Adipocyte (in vitro differentiated cells): ENCODE measurements around the gene KIAA0753.

Experiments
- DNase-seq: peaks from one replicate; pipeline ENCODE4 v3.0.0-alpha.2; 2015; ENCODE audit warnings: low read depth
- H3K27me3 ChIP-seq: replicated peaks from 2 replicates; pipeline ENCODE4 v1.7.0; 2013; ENCODE audit warnings: mild to moderate bottlenecking, low read length, moderate library complexity; ENCODE audit not compliant: control insufficient read depth, insufficient read depth
- H3K36me3 ChIP-seq: 2 replicates; pipeline ENCODE4 v1.7.0; 2013; ENCODE audit warnings: low read length, mild to moderate bottlenecking, moderate library complexity; ENCODE audit not compliant: control insufficient read depth, insufficient read depth, severe bottlenecking
- H3K4me1 ChIP-seq: 2 replicates; pipeline ENCODE4 v1.7.0; 2013; ENCODE audit warnings: mild to moderate bottlenecking, low read length, moderate library complexity; ENCODE audit not compliant: control insufficient read depth, insufficient read depth
- H3K4me3 ChIP-seq: 2 replicates; pipeline ENCODE4 v1.7.0; 2013; ENCODE audit warnings: mild to moderate bottlenecking, low read length, moderate library complexity
- H3K9ac ChIP-seq: 2 replicates; pipeline ENCODE4 v1.7.0; 2013; ENCODE audit warnings: mild to moderate bottlenecking, low read length, moderate library complexity
- H3K9me3 ChIP-seq: 2 replicates; pipeline ENCODE4 v1.7.0; 2013; ENCODE audit warnings: mild to moderate bottlenecking, low read length, moderate library complexity; ENCODE audit not compliant: control insufficient read depth

Gene KIAA0753

DNA sequence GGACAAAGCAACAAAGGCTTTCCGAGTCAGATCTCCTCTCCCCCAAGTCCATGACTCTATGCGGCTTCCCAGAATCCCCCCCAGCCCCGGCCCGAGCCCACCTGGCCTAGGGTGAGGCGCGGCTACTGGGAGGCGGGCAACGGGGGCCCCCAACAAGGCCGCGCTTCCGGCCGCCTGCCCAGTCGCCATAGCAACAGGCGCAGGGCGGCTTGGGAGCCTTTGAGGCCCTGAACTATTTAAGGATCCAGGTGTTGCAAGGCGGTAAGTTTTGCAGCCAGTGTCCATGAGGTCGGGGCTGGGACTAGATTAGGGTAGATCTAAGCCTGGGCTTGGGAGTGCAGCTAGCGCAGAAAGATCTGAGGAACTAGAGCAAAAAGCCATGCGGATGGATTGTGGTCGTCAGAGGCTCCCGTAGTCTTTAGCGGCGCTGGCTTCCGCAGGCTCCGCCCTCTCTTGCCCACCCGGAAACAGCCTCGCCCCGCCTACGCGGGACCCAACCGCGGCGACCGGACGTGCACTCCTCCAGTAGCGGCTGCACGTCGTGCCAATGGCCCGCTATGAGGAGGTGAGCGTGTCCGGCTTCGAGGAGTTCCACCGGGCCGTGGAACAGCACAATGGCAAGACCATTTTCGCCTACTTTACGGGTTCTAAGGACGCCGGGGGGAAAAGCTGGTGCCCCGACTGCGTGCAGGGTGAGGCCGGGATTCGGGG lies at the start of gene KIAA0753, which contains the start of gene TXNDC17:
TSS of gene KIAA0753 (minus strand) at position 176 of the 711 bp plus-strand sequence. CDS start 5,608 bp downstream, outside the sequence.
TSS of gene TXNDC17 (plus strand) at position 525 of the 711 bp plus-strand sequence. CDS start at position 548, 23 bp downstream.
- DNase-seq, result peak; percentile 96
- Histone ChIP-seq H3K27me3 (no peaks in the 10 kb centered on the region), H3K36me3 (peaks cover 33% of the 10 kb centered on the region), H3K9ac (peak within 1 kb of the TSS; percentile 90), H3K9me3 (no peaks in the 10 kb centered on the region), H3K4me3 (peak within 1 kb of the TSS; percentile 86), H3K4me1 (peaks cover 33% of the 10 kb centered on the region)

DNA sequence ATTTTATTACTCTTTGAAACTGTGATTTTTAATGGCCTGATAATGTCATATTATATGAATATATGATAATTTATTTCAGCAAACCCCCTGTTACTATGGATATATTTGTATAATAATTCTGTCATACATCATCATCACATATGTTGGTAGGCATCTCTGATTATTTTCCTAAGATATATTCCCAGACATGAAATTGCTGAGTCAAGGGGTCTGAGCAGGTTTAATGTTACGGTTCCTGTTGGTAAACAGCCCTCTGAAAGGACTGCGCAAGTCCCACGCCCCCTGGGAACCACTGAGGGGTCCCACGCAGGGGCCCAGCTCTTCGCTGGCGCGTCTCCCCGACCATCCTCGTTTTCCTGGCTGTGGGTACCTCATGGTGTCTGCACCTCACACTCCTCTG lies 48.4 kb upstream of the KIAA0753 start:
- Histone ChIP-seq H3K9ac (no peak overlapping the region), H3K27me3 (peaks cover 56% of the 10 kb centered on the region), H3K4me3 (no peak overlapping the region), H3K36me3 (no peaks in the 10 kb centered on the region), H3K4me1 (no peaks in the 10 kb centered on the region), H3K9me3 (no peaks in the 10 kb centered on the region)
- DNase-seq, result no peak

DNA sequence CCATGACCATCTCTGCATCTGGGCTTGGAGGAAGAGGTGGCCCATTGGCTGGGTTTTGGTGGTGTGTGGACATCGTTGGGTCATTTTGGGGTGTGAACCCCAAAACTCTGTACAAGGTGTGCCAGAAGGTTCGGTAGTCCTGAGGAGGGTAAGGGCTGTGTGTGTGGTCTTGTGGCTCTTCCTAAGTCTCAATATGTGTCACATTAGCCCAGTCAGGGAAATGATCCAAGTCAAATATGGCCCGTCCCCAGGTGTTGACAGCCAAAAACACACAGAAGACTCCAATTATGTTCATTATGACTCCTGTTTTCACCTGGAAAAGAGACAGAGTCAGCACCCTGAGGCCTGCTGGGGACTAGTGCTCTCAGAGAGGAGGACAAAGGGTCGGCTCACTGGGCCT lies 45.5 kb upstream of the KIAA0753 start:
- H3K36me3 ChIP-seq, result no peaks in the 10 kb centered on the region
- no peak overlapping the region for H3K4me3 ChIP-seq
- peaks cover 2% of the 10 kb centered on the region for H3K9me3 ChIP-seq
- H3K27me3 ChIP-seq, result peaks cover 55% of the 10 kb centered on the region
- H3K4me1 ChIP-seq, result no peaks in the 10 kb centered on the region
- H3K9ac ChIP-seq, result no peak overlapping the region
- DNase-seq, result no peak

DNA sequence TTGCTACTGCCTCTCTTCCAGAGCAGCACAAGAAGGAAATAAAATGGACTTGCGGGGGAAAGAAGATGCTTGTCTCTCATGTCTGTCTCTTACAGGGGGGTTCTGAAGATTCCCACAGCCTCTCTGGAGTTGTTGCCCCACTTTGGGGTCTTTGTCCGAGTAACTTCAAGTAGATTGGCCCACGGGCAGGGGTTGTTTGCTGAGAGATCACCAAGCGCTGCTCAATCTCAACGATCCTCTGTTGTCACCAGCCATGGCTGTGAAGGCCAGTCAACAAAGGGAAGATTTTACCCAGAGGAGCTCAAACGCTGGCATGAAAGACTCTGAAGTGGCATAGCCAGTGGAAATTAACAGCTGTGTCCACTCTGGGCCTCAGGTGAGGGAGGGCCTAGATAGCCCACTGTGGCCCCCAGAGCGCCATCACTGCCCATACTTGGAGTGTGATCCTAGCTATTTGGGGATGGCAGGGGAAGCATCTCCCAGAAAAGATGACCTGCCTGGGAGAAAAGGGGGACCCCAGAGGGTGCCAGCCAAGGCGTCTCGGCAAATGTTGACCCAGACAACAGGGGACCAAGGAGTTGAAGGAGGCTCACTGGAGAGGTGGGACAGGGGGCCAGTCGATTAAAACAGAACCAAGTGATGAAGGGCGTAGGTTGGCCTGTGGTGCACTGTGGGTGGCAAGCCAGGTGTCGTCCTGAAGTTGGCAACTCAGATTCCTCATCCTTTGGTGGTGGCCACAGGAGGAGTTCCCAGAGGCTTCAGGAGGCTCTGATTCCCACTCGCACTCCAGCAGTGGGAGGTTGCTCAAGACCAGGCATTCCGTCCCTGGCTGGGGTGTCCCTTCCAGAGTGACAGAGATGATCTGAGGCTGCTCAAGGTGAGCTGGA lies 44.6 kb upstream of the KIAA0753 start:
- H3K4me1 ChIP-seq, result no peaks in the 10 kb centered on the region
- H3K9ac ChIP-seq, result no peak overlapping the region
- no peak overlapping the region for H3K4me3 ChIP-seq
- peaks cover 2% of the 10 kb centered on the region for H3K9me3 ChIP-seq
- H3K27me3 ChIP-seq, result peaks cover 47% of the 10 kb centered on the region
- no peak for DNase-seq
- no peaks in the 10 kb centered on the region for H3K36me3 ChIP-seq

DNA sequence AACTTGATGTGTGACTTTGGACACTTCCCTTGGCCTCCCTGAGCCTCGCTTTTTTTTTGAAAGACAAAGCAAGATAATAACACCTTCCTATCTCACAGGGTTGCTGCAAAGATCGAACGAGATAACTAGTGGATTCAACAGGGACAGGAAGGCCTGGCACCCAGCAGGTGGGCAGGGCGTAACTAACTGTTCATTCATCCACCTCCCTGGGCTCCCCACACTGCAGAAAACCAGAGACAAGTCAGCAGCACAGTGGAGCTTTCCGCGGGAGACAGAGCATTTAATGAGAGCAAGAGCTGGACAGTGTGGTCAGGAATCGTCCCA lies 43.9 kb upstream of the KIAA0753 start:
- Histone ChIP-seq H3K9me3 (peaks cover 2% of the 10 kb centered on the region), H3K36me3 (no peaks in the 10 kb centered on the region), H3K27me3 (peaks cover 43% of the 10 kb centered on the region), H3K9ac (no peak overlapping the region), H3K4me1 (no peaks in the 10 kb centered on the region), H3K4me3 (no peak overlapping the region)
- no peak for DNase-seq

GRCh38 chr17:6683730-6684459 lies 43.4 kb upstream of the KIAA0753 start:
- H3K4me1 ChIP-seq, result no peaks in the 10 kb centered on the region
- H3K9ac ChIP-seq, result no peak overlapping the region
- peaks cover 46% of the 10 kb centered on the region for H3K27me3 ChIP-seq

DNA sequence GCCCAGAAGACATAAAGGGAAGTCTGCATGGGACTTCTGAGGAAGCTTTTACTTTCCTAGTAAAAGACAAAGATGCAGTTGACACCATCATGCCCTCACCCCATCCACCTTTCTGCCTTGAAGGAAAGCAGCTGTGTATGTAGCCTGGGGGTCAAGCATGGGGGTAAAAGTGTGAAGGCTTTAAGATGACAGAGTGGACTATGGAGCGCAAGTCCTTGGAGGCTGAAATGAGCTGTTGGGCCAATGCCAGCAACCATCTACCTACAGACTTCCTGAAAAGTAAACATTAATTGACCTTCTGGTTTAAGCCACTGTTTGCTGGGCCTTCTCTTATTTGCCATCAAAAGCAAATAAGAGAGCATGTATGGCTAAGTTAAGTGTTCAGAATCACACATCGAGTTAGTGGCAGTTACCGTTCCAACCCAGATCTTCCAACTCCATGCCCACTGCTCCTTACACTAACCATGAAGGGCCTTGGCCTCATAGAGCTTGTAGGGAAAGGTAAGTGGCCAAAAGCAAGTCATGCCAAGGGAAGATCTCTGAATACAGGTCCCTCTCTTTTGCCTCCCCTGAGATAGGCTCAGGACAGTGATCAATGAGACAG lies 42.7 kb upstream of the KIAA0753 start:
- Histone ChIP-seq H3K36me3 (no peaks in the 10 kb centered on the region), H3K4me1 (no peaks in the 10 kb centered on the region), H3K4me3 (no peak overlapping the region), H3K27me3 (peaks cover 53% of the 10 kb centered on the region), H3K9ac (no peak overlapping the region), H3K9me3 (peaks cover 2% of the 10 kb centered on the region)
- DNase-seq, result no peak

More at GRCh38 chr17:6683730-6684459, 43.4 kb upstream of the KIAA0753 start:
- Histone ChIP-seq H3K9me3 (peaks cover 2% of the 10 kb centered on the region), H3K4me3 (no peak overlapping the region), H3K36me3 (no peaks in the 10 kb centered on the region)
- DNase-seq, result no peak

DNA sequence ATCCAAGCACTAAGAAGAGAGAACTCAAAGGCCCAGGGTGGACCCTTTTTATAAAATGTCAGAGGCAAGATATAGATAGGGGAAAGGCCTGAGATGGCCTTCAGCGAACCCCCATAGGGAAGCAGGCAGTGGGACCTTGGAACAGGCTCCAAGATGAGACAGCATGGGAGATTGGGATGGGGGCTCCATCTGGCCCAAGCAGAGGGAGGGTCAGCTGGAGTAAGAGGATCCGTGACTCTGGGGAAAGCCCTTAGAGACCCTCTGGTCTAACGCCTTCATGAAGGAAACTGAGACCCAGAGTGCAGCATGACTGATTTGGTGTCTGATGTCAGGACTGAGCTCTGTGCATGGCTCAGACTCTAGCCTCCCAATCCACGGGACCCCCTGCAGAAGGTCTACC lies 41.8 kb upstream of the KIAA0753 start:
- H3K4me3 ChIP-seq, result no peak overlapping the region
- H3K9ac ChIP-seq, result no peak overlapping the region
- peaks cover 57% of the 10 kb centered on the region for H3K27me3 ChIP-seq
- no peaks in the 10 kb centered on the region for H3K36me3 ChIP-seq
- H3K9me3 ChIP-seq, result peaks cover 2% of the 10 kb centered on the region
- DNase-seq, result no peak
- H3K4me1 ChIP-seq, result no peaks in the 10 kb centered on the region

DNA sequence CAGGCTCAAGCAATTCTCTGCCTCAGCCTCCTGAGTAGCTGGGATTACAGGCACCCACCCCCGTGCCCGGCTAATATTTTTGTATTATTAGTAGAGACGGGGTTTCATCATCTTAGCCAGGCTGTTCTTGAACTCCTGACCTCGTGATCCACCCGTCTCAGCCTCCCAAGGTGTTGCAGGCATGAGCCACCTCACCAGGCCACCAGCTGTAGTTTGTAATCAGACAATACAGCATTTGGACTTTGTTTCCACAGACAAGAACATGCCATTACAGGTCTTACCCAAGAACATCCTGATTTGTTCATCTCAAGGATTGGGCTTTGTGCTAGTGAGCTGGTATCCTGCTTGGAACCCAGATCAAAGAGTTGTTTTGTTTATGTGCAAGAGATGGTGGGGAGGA lies 41.2 kb upstream of the KIAA0753 start:
- no peak for DNase-seq
- peaks cover 55% of the 10 kb centered on the region for H3K27me3 ChIP-seq
- H3K36me3 ChIP-seq, result no peaks in the 10 kb centered on the region
- H3K4me3 ChIP-seq, result no peak overlapping the region
- no peak overlapping the region for H3K9ac ChIP-seq
- H3K9me3 ChIP-seq, result peaks cover 2% of the 10 kb centered on the region
- H3K4me1 ChIP-seq, result no peaks in the 10 kb centered on the region

DNA sequence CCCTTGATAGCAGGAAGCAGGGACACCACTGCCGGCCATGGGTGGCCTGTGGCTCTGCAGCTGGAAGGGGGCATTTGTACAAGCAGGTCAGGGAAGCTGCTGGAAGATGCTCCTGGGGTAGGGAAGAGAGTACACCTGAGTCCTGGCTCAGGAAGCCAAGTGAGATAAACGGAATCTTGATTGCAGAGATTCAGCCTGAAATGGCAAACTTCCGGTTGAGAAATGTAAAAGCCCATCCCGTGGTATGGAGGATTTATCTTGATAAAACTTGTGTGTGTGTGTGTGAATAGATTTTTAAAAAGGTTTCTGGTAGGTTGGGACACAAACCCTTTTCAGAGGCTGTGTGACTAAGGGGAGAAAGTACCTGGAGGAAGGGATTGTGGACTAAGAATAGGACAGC lies 40.7 kb upstream of the KIAA0753 start:
- DNase-seq, result no peak
- no peak overlapping the region for H3K4me3 ChIP-seq
- H3K9me3 ChIP-seq, result peaks cover 2% of the 10 kb centered on the region
- H3K27me3 ChIP-seq, result peaks cover 55% of the 10 kb centered on the region
- H3K9ac ChIP-seq, result no peak overlapping the region
- no peaks in the 10 kb centered on the region for H3K36me3 ChIP-seq
- H3K4me1 ChIP-seq, result no peaks in the 10 kb centered on the region

GRCh38 chr17:6679241-6679640 lies 38.7 kb upstream of the KIAA0753 start:
- Histone ChIP-seq H3K4me3 (no peak overlapping the region), H3K36me3 (no peaks in the 10 kb centered on the region), H3K9me3 (peaks cover 2% of the 10 kb centered on the region), H3K9ac (no peak overlapping the region), H3K27me3 (peaks cover 60% of the 10 kb centered on the region), H3K4me1 (no peaks in the 10 kb centered on the region)
- DNase-seq, result no peak
